Panc1 (cell line): ENCODE results near the gene FXYD3.

Source experiments
- POLR2AphosphoS5 ChIP-seq: IDR thresholded peaks from 2 replicates; pipeline ENCODE4 v1.6.1; 2012; ENCODE audit warnings: mild to moderate bottlenecking, low read depth, low read length, moderate library complexity
- SIN3A ChIP-seq: IDR thresholded peaks from 2 replicates; pipeline ENCODE4 v1.6.1; 2012; ENCODE audit warnings: low read depth, mild to moderate bottlenecking, low read length, moderate library complexity, borderline replicate concordance; ENCODE audit not compliant: insufficient read depth
- TF ChIP-seq, protein P1 (sequence below): fragments of 450-650 bp; IDR thresholded peaks from 2 replicates; pipeline ENCODE4 v1.5.1; 2017; ENCODE audit warnings: mild to moderate bottlenecking

DNA sequence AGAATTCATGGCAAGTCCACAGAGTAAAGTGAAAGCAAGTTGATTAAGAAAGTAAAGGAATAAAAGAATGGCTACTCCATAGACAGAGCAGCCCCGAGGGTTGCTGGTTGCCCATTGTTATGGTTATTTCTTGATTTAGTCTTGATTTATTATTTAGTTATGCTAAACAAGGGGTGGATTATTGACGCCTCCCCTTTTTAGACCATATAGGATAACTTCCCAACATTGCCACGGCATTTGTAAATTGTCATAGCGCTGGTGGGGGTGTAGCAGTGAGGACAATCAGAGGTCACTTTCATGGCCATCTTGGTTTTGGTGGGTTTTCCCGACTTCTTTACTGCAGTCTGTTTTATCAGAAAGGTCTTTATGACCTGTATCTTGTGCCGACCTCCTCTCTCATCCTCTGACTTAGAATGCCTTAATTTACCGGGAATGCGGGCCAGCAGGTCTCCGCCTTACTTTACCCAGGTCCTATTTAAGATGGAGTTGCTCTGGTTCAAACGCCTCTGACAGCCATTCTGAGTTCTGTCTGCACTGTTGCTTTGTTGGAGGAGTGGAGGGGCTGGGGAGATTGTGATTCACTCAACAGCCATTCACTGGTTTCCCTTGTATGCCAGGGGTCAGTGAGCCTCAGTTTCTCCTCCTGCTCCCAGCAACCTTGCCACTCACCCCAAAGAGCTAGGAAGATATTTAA lies 46.5 kb upstream of the FXYD3 start:
- TF ChIP-seq, protein P1, sequence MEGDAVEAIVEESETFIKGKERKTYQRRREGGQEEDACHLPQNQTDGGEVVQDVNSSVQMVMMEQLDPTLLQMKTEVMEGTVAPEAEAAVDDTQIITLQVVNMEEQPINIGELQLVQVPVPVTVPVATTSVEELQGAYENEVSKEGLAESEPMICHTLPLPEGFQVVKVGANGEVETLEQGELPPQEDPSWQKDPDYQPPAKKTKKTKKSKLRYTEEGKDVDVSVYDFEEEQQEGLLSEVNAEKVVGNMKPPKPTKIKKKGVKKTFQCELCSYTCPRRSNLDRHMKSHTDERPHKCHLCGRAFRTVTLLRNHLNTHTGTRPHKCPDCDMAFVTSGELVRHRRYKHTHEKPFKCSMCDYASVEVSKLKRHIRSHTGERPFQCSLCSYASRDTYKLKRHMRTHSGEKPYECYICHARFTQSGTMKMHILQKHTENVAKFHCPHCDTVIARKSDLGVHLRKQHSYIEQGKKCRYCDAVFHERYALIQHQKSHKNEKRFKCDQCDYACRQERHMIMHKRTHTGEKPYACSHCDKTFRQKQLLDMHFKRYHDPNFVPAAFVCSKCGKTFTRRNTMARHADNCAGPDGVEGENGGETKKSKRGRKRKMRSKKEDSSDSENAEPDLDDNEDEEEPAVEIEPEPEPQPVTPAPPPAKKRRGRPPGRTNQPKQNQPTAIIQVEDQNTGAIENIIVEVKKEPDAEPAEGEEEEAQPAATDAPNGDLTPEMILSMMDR = no peak
- no peak for TF ChIP-seq POLR2AphosphoS5
- no peak for TF ChIP-seq SIN3A
